Ovary (tissue), 9 donors: ENCODE data around the gene GTF2H1. TPM values are rescaled to one million over a fixed set of nuclear protein-coding genes. Genes with fewer than 3 reads are reported as not detected.
A peak's percentile ranks its signal among the peaks of the same experiment; 100 is the strongest.
"Not testable (repeated sequence)": the region's sequence is repeated elsewhere in the genome, so short reads cannot be mapped to it uniquely, and the experiment has no call there.

Experiments
- DNase-seq, 5 donors: peaks; one replicate each; pipeline ENCODE4 v3.0.0-alpha.2; 2019 to 2020
- H3K27ac ChIP-seq, 2 donors: fragments of 200-600 bp; one replicate each; pipeline versions ENCODE4 v1.5.1 to v1.8.0; 2019 to 2022
- H3K27me3 ChIP-seq: fragments of 200-600 bp; one replicate; pipeline ENCODE4 v1.8.0; 2022
- H3K36me3 ChIP-seq: fragments of 200-600 bp; sonication (generic); one replicate; pipeline ENCODE4 v1.5.1; 2019
- H3K4me1 ChIP-seq: one replicate; pipeline ENCODE4 v1.8.1; 2013; ENCODE audit warnings: mild to moderate bottlenecking, moderate library complexity; ENCODE audit not compliant: insufficient read depth
- H3K4me3 ChIP-seq: fragments of 200-600 bp; sonication (generic); one replicate; pipeline ENCODE4 v1.5.1; 2017
- H3K9me3 ChIP-seq, 2 donors: fragments of 200-600 bp in 1 of 2; sonication (generic) in 1 of 2; one replicate each; pipeline versions ENCODE4 v1.5.1 to v1.8.1; 2013 to 2019; ENCODE audit warnings: mild to moderate bottlenecking in 1 of 2, moderate library complexity in 1 of 2
- EP300 ChIP-seq: sonication (generic); formaldehyde crosslinking; IDR thresholded peaks from one replicate; pipeline ENCODE4 v1.6.1; 2017; ENCODE audit warnings: antibody characterized with exemption
- POLR2A ChIP-seq: fragments of 450-650 bp; IDR thresholded peaks from one replicate; pipeline ENCODE4 v1.6.1; 2017; ENCODE audit warnings: antibody characterized with exemption, mild to moderate bottlenecking, moderate library complexity
- WGBS, 3 donors: extraction: QIAGEN DNeasy Blood & Tissue Kit in 1 of 3; methylation state at CpG; one replicate each; pipeline versions ENCODE4 v1.1.5 to v1.1.7; 2013 to 2017; 5-methylcytosine and 5-hydroxymethylcytosine counted together
- intact Hi-C, 4 donors: fragments of 100-400 bp; cut with DNase I; formaldehyde crosslinking; loops; one replicate each; pipeline versions ENCODE4 v1.11.0 to v1.15.1; 2022 to 2023
- polyA plus RNA-seq, 2 donors: library from polyadenylated mRNA; stranded (reverse); fragments of 200-250 nt in 1 of 2; fragments of 350-450 nt in 1 of 2; fragmentation: Illumina TruSeq in 1 of 2; extraction: RNeasy Lipid Tissue Mini Kit (QIAGEN cat#74804) in 1 of 2; gene quantifications; one replicate each; pipeline ENCODE4 v1.2.3, GENCODE V29; 2013 to 2014
- total RNA-seq, 7 donors: library from RNA; depleted of rRNA in 2 of 7; stranded (reverse); fragments of >200 nt in 2 of 7; fragmentation: NEBNext Ultra II Directional in 3 of 7; extraction: Animal tissue kit (Norgen Biotek cat#: 25700) in 3 of 7; gene quantifications; one replicate each; pipeline versions ENCODE4 v1.1.0 to v1.2.4, GENCODE V29; 2016 to 2023
- TF ChIP-seq, protein P1 (sequence below), 3 donors: fragments of 450-650 bp in 2 of 3; fragments of 200-600 bp in 1 of 3; IDR thresholded peaks; one replicate each; pipeline versions ENCODE4 v1.5.1 to v1.8.0; 2016 to 2022; ENCODE audit warnings: antibody characterized with exemption in 3 of 3, mild to moderate bottlenecking in 1 of 3
- donor health status: DM: no; HTN: no; CAD: no; lungs with moderate emphysema.
- donor health status: DM: no; HTN: no; CAD: no.
- donor health status: Bipolar disorder and iron deficiency.
- donor health status: DM: yes; HTN: yes; CAD: no.
- donor health status: DM: no; HTN: no; CAD: no.
- donor health status: DM: yes; HTN: yes; CAD: no.

Gene GTF2H1
- total and polyA plus RNA-seq, 9 donors, result 23.9 to 48.3 (median 38.3) TPM

DNA sequence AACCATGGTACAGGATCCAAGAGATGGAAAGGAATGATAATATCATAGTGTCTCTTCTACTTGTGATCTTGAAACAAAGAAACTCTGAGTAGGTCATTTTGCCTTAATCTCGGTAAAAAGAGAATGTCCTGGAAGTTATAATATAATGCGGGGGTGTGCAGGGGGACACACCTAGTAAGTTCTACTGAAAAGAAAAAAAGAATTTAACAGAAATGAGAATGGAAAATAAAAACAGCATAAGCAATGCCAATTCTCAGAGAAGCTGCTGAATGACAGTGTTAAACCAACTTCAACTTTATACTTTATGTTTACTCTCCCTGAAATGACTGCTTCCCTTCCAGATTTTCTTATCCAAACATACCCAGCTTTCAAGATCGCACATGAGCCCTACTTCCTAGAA lies 2.5 kb upstream of the GTF2H1 start:
- no peak for DNase-seq
- Histone ChIP-seq H3K27ac (no peak overlapping the region), H3K9me3 (no peaks in the 10 kb centered on the region), H3K27me3 (no peaks in the 10 kb centered on the region), H3K4me1 (peaks cover 10% of the 10 kb centered on the region), H3K4me3 (no peak overlapping the region), H3K36me3 (no peaks in the 10 kb centered on the region)
- 86 to 91% (median 88%) methylated on average over 3 of the region's 3 CpGs for WGBS, 3 donors
- intact Hi-C loops, result loop anchor here in 3 of 4 donors (5.0 to 10.0 kb wide), 3 partner anchors 62 to 77 kb away; no protein-coding TSS in a partner anchor
- TF ChIP-seq POLR2A (no peak), EP300 (no peak)
- TF ChIP-seq, protein P1, sequence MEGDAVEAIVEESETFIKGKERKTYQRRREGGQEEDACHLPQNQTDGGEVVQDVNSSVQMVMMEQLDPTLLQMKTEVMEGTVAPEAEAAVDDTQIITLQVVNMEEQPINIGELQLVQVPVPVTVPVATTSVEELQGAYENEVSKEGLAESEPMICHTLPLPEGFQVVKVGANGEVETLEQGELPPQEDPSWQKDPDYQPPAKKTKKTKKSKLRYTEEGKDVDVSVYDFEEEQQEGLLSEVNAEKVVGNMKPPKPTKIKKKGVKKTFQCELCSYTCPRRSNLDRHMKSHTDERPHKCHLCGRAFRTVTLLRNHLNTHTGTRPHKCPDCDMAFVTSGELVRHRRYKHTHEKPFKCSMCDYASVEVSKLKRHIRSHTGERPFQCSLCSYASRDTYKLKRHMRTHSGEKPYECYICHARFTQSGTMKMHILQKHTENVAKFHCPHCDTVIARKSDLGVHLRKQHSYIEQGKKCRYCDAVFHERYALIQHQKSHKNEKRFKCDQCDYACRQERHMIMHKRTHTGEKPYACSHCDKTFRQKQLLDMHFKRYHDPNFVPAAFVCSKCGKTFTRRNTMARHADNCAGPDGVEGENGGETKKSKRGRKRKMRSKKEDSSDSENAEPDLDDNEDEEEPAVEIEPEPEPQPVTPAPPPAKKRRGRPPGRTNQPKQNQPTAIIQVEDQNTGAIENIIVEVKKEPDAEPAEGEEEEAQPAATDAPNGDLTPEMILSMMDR (IDR thresholded peaks at IDR 0.05), result no peak

DNA sequence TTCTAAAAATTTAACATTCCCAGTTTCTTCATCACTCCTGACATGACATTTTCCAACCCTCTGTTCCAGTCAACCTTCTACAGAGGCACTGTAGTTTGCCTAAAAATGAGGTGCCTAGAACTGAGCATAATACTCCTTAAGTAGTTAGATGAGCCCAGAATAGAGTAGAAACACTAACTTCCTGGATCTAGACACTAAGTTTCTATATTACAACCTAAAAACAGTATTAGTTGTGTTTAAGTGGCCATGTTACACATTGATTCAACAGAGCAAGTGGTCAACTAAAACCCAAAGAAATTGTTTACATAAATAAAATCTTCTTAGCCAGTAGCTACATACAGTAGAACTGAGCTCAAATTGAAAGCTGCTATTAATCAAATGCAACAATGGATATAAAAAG lies 1.8 kb upstream of the GTF2H1 start:
- no peaks in the 10 kb centered on the region for H3K36me3 ChIP-seq
- no peak overlapping the region for H3K27ac ChIP-seq
- no peak for DNase-seq
- H3K27me3 ChIP-seq, result no peaks in the 10 kb centered on the region
- H3K4me1 ChIP-seq, result peaks cover 8% of the 10 kb centered on the region
- intact Hi-C loops, result loop anchor here in 3 of 4 donors (5.0 to 10.0 kb wide), 3 partner anchors 62 to 77 kb away; no protein-coding TSS in a partner anchor
- no peak for TF ChIP-seq EP300
- TF ChIP-seq POLR2A, result no peak
- TF ChIP-seq, protein P1 (IDR thresholded peaks at IDR 0.05), result no peak
- H3K9me3 ChIP-seq, result no peaks in the 10 kb centered on the region
- no peak overlapping the region for H3K4me3 ChIP-seq

DNA sequence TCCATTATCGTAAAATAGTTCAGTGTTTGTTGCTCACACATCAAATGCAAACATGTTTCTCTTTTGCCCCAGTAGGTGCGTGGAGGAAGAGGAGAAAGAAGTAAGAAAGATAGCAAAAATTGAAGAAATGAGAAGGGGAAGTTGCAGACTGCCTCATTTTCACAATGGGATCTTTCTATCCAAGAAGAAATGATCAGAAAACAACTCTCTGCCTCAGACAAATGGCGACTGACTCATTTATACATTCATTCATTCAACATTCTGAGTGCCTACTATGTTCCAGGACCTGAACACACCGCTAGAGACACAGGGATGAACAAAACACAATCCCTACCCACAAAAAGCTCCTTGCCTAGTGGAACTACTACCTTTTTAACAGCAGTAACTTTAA lies 794 bp upstream of the GTF2H1 start:
- WGBS, 3 donors, result 3 to 5% (median 5%) methylated on average over 4 of the region's 4 CpGs
- no peaks in the 10 kb centered on the region for H3K27me3 ChIP-seq
- no peak for DNase-seq
- H3K36me3 ChIP-seq, result no peaks in the 10 kb centered on the region
- H3K4me3 ChIP-seq, result peak overlapping the region; percentile 92
- no peaks in the 10 kb centered on the region for H3K9me3 ChIP-seq
- TF ChIP-seq, protein P1 (IDR thresholded peaks at IDR 0.05), result no peak
- TF ChIP-seq POLR2A (no peak), EP300 (no peak)
- H3K27ac ChIP-seq, result peak overlapping the region; percentile 95 to 98
- intact Hi-C loops, result loop anchor here in 3 of 4 donors (5.0 to 10.0 kb wide), 3 partner anchors 61 to 76 kb away; no protein-coding TSS in a partner anchor
- peaks cover 8% of the 10 kb centered on the region for H3K4me1 ChIP-seq

DNA sequence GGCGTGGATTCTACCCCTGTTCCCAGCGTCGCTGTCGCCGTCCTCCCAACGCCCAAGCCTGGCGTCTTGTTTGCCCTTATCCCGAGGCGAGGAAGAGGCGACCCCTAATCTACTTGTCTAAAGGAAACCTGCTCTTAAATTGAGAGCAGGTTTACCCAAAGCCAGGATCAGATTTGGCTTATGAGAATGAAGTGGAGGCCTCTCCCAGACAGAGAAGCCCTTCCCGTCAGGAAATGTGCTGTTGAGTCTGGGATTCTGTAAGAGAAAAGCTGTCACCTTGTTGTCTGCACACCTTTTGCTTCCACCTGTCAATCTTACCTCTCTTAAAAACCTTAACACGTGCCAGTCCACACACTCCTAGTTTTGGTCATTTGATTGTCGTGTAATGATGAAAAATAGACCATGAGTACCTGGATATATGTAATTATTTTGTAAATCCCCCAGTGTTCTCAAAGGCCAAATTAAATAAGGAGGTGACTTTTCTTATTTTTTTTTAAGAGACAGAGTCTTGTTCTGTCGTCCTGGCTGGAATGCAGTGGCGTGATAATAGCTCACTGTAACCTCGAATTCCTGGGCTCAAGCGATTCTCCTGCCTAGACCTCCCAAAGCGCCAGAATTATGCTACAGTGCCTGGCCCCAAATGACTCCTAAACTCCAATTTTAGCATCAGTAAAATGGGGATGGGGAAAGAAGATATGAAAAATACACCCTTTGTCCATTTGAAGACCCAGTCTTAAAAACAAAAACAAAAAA lies 627 bp downstream of the GTF2H1 start:
- H3K27me3 ChIP-seq, result no peaks in the 10 kb centered on the region
- H3K4me1 ChIP-seq, result peaks cover 8% of the 10 kb centered on the region
- H3K36me3 ChIP-seq, result no peaks in the 10 kb centered on the region
- peak overlapping the region; percentile 95 to 98 for H3K27ac ChIP-seq
- DNase-seq, result no peak
- intact Hi-C loops, result loop anchor here (2.0 to 10.0 kb wide), 4 partner anchors 59 to 74 kb away; partner anchors contain the start of gene LDHA (in 1 of the 4)
- H3K9me3 ChIP-seq, result no peaks in the 10 kb centered on the region
- H3K4me3 ChIP-seq, result peak overlapping the region; percentile 92
- WGBS, 3 donors, result 6 to 9% (median 8%) methylated on average over 18 of the region's 18 CpGs
- TF ChIP-seq EP300 (no peak), POLR2A (no peak)
- TF ChIP-seq, protein P1 (IDR thresholded peaks at IDR 0.05), result no peak

DNA sequence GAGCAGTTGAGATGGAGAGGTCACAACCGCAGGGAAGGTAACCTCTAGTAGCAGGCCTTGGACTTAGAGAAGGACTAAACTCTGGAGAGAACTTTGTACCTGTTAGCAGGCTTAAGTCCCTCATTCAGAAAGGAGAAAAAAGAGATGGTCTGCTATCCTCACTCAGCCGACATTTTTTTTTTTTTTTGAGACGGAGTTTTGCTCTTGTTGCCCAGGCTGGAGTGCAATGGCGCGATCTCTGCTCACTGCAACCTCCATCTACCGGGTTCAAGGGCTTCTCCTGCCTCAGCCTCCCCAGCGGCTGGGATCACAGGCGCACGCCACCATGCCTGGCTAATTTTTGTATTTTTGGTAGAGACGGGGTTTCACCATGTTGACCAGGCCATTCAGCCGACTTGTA lies 1.5 kb downstream of the GTF2H1 start:
- DNase-seq, H3K27me3 ChIP-seq, H3K27ac ChIP-seq, H3K4me1 ChIP-seq, H3K36me3 ChIP-seq, H3K9me3 ChIP-seq, H3K4me3 ChIP-seq: not testable (repeated sequence)
- intact Hi-C loops, result loop anchor here (2.0 to 10.0 kb wide), 4 partner anchors 58 to 73 kb away; partner anchors contain the start of gene LDHA (in 1 of the 4)
- WGBS, 3 donors, result 87 to 93% (median 92%) methylated on average over 11 of the region's 11 CpGs
